HEK293 (cell line): Measurements from ENCODE around the gene CPT1A.

ENCODE experiments used
- CTCF ChIA-PET: fragments of 350-600 bp; formaldehyde crosslinking; extraction: SDS; loops from one replicate; lab custom pipeline; 2021; ENCODE audit warnings: antibody characterized with exemption; lab: Yijun Ruan, JAX
- POLR2A ChIA-PET: fragments of 300-600 bp; formaldehyde crosslinking; extraction: SDS; loops from one replicate; lab custom pipeline; 2020; ENCODE audit warnings: antibody characterized with exemption, inconsistent platforms; lab: Yijun Ruan, JAX
- H3K27ac ChIP-seq: fragments of 200-500 bp; sonication (Bioruptor generic); 2 replicates; pipeline ENCODE4 v1.5.1; 2014; ENCODE audit warnings: low read depth, low read length, control low read depth, inconsistent platforms; ENCODE audit errors: extremely low read depth
- H3K36me3 ChIP-seq, 2 experiments: fragments of 200-500 bp in 1 of 2; sonication (Bioruptor generic) in 1 of 2; 1 replicate in 1 of 2; 2 replicates in 1 of 2; pipeline ENCODE4 v1.5.1; 2014 to 2017; ENCODE audit warnings: inconsistent platforms in 2 of 2, low read length in 2 of 2; ENCODE audit not compliant: control insufficient read depth in 2 of 2, insufficient read depth in 1 of 2
- H3K4me1 ChIP-seq: fragments of 200-500 bp; sonication (Bioruptor generic); 2 replicates; pipeline ENCODE4 v1.5.1; 2014; ENCODE audit warnings: mild to moderate bottlenecking, low read length, inconsistent platforms; ENCODE audit not compliant: control insufficient read depth, insufficient read depth
- H3K4me3 ChIP-seq: 2 replicates; pipeline ENCODE4 v1.5.1; 2011; ENCODE audit warnings: low read depth, mild to moderate bottlenecking, control low read depth, low read length, moderate library complexity
- H3K9me3 ChIP-seq: fragments of 200-500 bp; sonication (Bioruptor generic); 2 replicates; pipeline ENCODE4 v1.5.1; 2014; ENCODE audit warnings: low read depth, low read length, inconsistent platforms; ENCODE audit not compliant: control insufficient read depth, insufficient read depth
- HIC1 ChIP-seq: fragments of 450-650 bp; formaldehyde crosslinking; IDR thresholded peaks from 2 replicates; pipeline ENCODE4 v1.5.1; 2016; ENCODE audit warnings: missing biosample characterization, missing genetic modification characterization
- YY1 ChIP-seq: fragments of 450-650 bp; formaldehyde crosslinking; IDR thresholded peaks from 2 replicates; pipeline ENCODE4 v1.5.1; 2018; ENCODE audit warnings: missing biosample characterization, missing genetic modification characterization
- ZBTB7A ChIP-seq: fragments of 450-650 bp; formaldehyde crosslinking; IDR thresholded peaks from 2 replicates; pipeline ENCODE4 v1.5.1; 2016; ENCODE audit warnings: low read depth, missing biosample characterization, missing genetic modification characterization
- ZEB2 ChIP-seq: fragments of 450-650 bp; formaldehyde crosslinking; IDR thresholded peaks from 2 replicates; pipeline ENCODE4 v1.5.1; 2016; ENCODE audit warnings: missing biosample characterization, missing genetic modification characterization
- ZIC2 ChIP-seq: fragments of 450-650 bp; formaldehyde crosslinking; IDR thresholded peaks from 2 replicates; pipeline ENCODE4 v1.5.1; 2016; ENCODE audit warnings: missing biosample characterization, missing genetic modification characterization
- ZNF114 ChIP-seq: fragments of 450-650 bp; formaldehyde crosslinking; IDR thresholded peaks from 2 replicates; pipeline ENCODE4 v1.5.0; 2017; ENCODE audit warnings: missing biosample characterization, missing genetic modification characterization
- ZNF138 ChIP-seq: fragments of 450-650 bp; formaldehyde crosslinking; IDR thresholded peaks from 2 replicates; pipeline ENCODE4 v1.5.1; 2016; ENCODE audit warnings: missing biosample characterization, missing genetic modification characterization, borderline replicate concordance
- ZNF16 ChIP-seq: fragments of 450-650 bp; formaldehyde crosslinking; IDR thresholded peaks from 2 replicates; pipeline ENCODE4 v1.5.1; 2016; ENCODE audit warnings: low read depth, missing biosample characterization, missing genetic modification characterization
- ZNF214 ChIP-seq: fragments of 450-650 bp; formaldehyde crosslinking; IDR thresholded peaks from 2 replicates; pipeline ENCODE4 v1.5.1; 2017; ENCODE audit warnings: missing biosample characterization, mild to moderate bottlenecking, missing genetic modification characterization, borderline replicate concordance
- ZNF302 ChIP-seq: fragments of 450-650 bp; formaldehyde crosslinking; IDR thresholded peaks from 2 replicates; pipeline ENCODE4 v1.5.1; 2016; ENCODE audit warnings: missing biosample characterization, missing genetic modification characterization, low read depth
- ZNF37A ChIP-seq: fragments of 450-650 bp; IDR thresholded peaks from 2 replicates; pipeline ENCODE4 v1.5.1; 2018; ENCODE audit warnings: missing biosample characterization, missing genetic modification characterization
- ZNF518A ChIP-seq: fragments of 450-650 bp; formaldehyde crosslinking; conservative IDR thresholded peaks from 2 replicates; pipeline ENCODE4 v1.5.1; 2016; ENCODE audit warnings: low read depth, missing biosample characterization, missing genetic modification characterization
- ZNF560 ChIP-seq: fragments of 450-650 bp; formaldehyde crosslinking; IDR thresholded peaks from 2 replicates; pipeline ENCODE4 v1.5.1; 2017; ENCODE audit warnings: missing biosample characterization, missing genetic modification characterization, borderline replicate concordance
- ZNF585B ChIP-seq: fragments of 450-650 bp; formaldehyde crosslinking; IDR thresholded peaks from 2 replicates; pipeline ENCODE4 v1.5.1; 2016; ENCODE audit warnings: missing biosample characterization, missing genetic modification characterization
- ZNF660 ChIP-seq: fragments of 450-650 bp; IDR thresholded peaks from 2 replicates; pipeline ENCODE4 v1.5.1; 2018; ENCODE audit warnings: missing biosample characterization, mild to moderate bottlenecking, missing genetic modification characterization
- ZNF664 ChIP-seq: fragments of 450-650 bp; formaldehyde crosslinking; IDR thresholded peaks from 2 replicates; pipeline ENCODE4 v1.5.1; 2016; ENCODE audit warnings: missing biosample characterization, missing genetic modification characterization
- ZNF785 ChIP-seq: fragments of 450-650 bp; formaldehyde crosslinking; IDR thresholded peaks from 2 replicates; pipeline ENCODE4 v1.5.1; 2016; ENCODE audit warnings: missing biosample characterization, missing genetic modification characterization
- ZNF843 ChIP-seq: fragments of 450-650 bp; formaldehyde crosslinking; IDR thresholded peaks from 2 replicates; pipeline ENCODE4 v1.5.1; 2016; ENCODE audit warnings: missing biosample characterization, missing genetic modification characterization
- ZXDB ChIP-seq: fragments of 450-650 bp; formaldehyde crosslinking; IDR thresholded peaks from 2 replicates; pipeline ENCODE4 v1.5.1; 2016; ENCODE audit warnings: missing biosample characterization, missing genetic modification characterization
- TF ChIP-seq, protein P1 (sequence below): fragments of 450-650 bp; formaldehyde crosslinking; IDR thresholded peaks from 2 replicates; pipeline ENCODE4 v1.5.1; 2016; ENCODE audit warnings: missing biosample characterization, missing genetic modification characterization, low read depth
- TF ChIP-seq, protein P2 (sequence below): fragments of 450-650 bp; formaldehyde crosslinking; IDR thresholded peaks from 2 replicates; pipeline ENCODE4 v1.5.1; 2017; ENCODE audit warnings: missing biosample characterization, mild to moderate bottlenecking, missing genetic modification characterization, moderate library complexity
- TF ChIP-seq, protein P3 (sequence below): fragments of 450-650 bp; formaldehyde crosslinking; IDR thresholded peaks from 2 replicates; pipeline ENCODE4 v1.5.1; 2016; ENCODE audit warnings: missing biosample characterization, missing genetic modification characterization

Gene CPT1A

DNA sequence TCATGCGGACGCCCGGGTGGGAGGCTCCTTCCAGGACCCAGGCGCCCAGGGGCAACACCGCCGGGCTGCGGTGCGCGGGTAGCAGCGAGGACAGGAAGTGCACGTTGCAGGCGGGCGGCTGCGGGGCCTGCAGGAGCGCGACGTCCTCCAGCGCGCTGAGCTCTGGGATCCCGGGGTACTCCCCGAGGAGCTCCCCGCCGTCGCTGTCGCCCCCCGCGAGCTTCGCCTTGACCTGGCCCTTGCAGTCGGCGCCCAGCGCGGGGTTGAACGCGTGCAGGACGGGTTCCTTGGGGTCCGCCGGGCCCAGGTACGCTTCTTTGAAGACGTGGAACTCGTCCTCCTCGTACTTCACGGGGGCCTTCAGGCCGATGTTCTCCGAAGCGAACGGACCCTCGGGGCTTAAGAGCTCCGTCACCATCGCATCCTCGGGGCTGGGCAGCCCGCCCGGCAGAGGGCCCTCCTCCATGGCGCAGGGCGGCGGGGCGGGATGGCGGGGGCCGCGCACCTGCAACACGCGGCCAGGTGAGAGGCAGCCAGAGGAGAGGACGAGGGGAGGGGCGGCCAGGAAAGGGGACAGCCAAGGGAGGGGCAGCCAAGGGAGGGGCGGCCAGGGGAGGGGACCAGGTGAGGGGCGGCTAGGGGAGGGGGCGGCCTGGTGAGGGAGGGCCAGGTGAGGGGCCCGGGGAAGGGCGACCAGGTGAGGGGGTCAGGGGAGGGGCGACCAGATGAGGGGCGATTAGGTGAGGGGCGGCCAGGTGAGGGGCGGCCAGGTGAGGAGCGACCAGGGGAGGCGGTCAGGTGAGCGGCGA is 91.3 kb downstream of the CPT1A start:
- no peaks in the 10 kb centered on the region for H3K4me1 ChIP-seq
- peaks cover 0 to 21% of the 10 kb centered on the region in 2 experiments; a peak in 1 of 3 replicates for H3K36me3 ChIP-seq
- no peak overlapping the region for H3K4me3 ChIP-seq
- ChIA-PET CTCF (no interaction called here), POLR2A (no interaction called here)
- TF ChIP-seq ZIC2 (no peak), ZNF138 (tag by site-specific recombination) (no peak), HIC1 (tag by site-specific recombination) (no peak), ZNF585B (tag by site-specific recombination) (no peak), ZNF560 (no peak), ZNF785 (tag by site-specific recombination) (no peak), ZEB2 (no peak), ZNF664 (tag by site-specific recombination) (no peak), ZXDB (tag by site-specific recombination) (no peak), ZNF16 (tag by site-specific recombination) (no peak), ZNF302 (tag by site-specific recombination) (no peak), ZNF660 (no peak)
- TF ChIP-seq, protein P1, sequence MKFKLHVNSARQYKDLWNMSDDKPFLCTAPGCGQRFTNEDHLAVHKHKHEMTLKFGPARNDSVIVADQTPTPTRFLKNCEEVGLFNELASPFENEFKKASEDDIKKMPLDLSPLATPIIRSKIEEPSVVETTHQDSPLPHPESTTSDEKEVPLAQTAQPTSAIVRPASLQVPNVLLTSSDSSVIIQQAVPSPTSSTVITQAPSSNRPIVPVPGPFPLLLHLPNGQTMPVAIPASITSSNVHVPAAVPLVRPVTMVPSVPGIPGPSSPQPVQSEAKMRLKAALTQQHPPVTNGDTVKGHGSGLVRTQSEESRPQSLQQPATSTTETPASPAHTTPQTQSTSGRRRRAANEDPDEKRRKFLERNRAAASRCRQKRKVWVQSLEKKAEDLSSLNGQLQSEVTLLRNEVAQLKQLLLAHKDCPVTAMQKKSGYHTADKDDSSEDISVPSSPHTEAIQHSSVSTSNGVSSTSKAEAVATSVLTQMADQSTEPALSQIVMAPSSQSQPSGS (tag by site-specific recombination), result no peak
- TF ChIP-seq, protein P2, sequence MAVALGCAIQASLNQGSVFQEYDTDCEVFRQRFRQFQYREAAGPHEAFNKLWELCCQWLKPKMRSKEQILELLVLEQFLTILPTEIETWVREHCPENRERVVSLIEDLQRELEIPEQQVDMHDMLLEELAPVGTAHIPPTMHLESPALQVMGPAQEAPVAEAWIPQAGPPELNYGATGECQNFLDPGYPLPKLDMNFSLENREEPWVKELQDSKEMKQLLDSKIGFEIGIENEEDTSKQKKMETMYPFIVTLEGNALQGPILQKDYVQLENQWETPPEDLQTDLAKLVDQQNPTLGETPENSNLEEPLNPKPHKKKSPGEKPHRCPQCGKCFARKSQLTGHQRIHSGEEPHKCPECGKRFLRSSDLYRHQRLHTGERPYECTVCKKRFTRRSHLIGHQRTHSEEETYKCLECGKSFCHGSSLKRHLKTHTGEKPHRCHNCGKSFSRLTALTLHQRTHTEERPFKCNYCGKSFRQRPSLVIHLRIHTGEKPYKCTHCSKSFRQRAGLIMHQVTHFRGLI, result no peak
- no peaks in the 10 kb centered on the region for H3K9me3 ChIP-seq
- H3K27ac ChIP-seq, result no peak overlapping the region

GRCh38 chr11:68749229-68750123 is 92.2 kb downstream of the CPT1A start:
- Histone ChIP-seq H3K4me1 (no peaks in the 10 kb centered on the region), H3K27ac (no peak overlapping the region), H3K9me3 (no peaks in the 10 kb centered on the region), H3K36me3 (peaks cover 0 to 24% of the 10 kb centered on the region in 2 experiments; a peak in 1 of 3 replicates), H3K4me3 (no peak overlapping the region)
- CTCF ChIA-PET, result interaction anchor here (0.6 kb wide), 2 partner anchors 219 to 916 kb away, joined by 3 to 4 read pairs; no protein-coding TSS in a partner anchor
- POLR2A ChIA-PET, result no interaction called here
- TF ChIP-seq ZNF518A, result no peak
- no peak for TF ChIP-seq YY1 (tag by site-specific recombination)
- TF ChIP-seq ZNF214 (tag by site-specific recombination), result no peak
- TF ChIP-seq, protein P3, sequence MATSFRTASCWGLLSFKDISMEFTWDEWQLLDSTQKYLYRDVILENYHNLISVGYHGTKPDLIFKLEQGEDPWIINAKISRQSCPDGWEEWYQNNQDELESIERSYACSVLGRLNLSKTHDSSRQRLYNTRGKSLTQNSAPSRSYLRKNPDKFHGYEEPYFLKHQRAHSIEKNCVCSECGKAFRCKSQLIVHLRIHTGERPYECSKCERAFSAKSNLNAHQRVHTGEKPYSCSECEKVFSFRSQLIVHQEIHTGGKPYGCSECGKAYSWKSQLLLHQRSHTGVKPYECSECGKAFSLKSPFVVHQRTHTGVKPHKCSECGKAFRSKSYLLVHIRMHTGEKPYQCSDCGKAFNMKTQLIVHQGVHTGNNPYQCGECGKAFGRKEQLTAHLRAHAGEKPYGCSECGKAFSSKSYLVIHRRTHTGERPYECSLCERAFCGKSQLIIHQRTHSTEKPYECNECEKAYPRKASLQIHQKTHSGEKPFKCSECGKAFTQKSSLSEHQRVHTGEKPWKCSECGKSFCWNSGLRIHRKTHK (tag by site-specific recombination), result no peak
- TF ChIP-seq ZNF37A (tag by site-specific recombination), result no peak
- TF ChIP-seq ZNF843, result no peak
- no peak for TF ChIP-seq ZNF114
- TF ChIP-seq ZBTB7A (tag by site-specific recombination), result no peak
